ENCODE data around the gene PLCXD1.
"Not testable (repeated sequence)": the region's sequence is repeated elsewhere in the genome, so short reads cannot be mapped to it uniquely, and the experiment has no call there.

Gene PLCXD1

GRCh38 chrX:302975-303374, 21.8 kb downstream of the PLCXD1 start:
- H3K4me2 ChIP-seq (ENCODE audit: low read length) = no peak overlapping the region
- H3K4me3 ChIP-seq (ENCODE audit: low read depth, low read length) = no peak overlapping the region
- peak overlapping the region; percentile 52 for H3K9ac ChIP-seq (ENCODE audit: low read length)
- no peaks in the 10 kb centered on the region for H3K79me2 ChIP-seq (ENCODE audit: control insufficient read depth, insufficient read depth, low read length, poor library complexity)
- no peak for DNase-seq
- H3K27ac ChIP-seq (ENCODE audit: low read depth, low read length) = no peak overlapping the region
- H3K79me1 ChIP-seq (ENCODE audit: low read length) = no peaks in the 10 kb centered on the region
- no peak overlapping the region for H3K18ac ChIP-seq (ENCODE audit: low read length)
- H3K4ac ChIP-seq (ENCODE audit: low read depth, low read length) = no peak overlapping the region
- H3K23ac ChIP-seq (ENCODE audit: low read length) = no peak overlapping the region
- no peak overlapping the region for H2BK120ac ChIP-seq (ENCODE audit: insufficient read depth, low read length, poor library complexity)
- no peak overlapping the region for H4K12ac ChIP-seq (ENCODE audit: low read depth, low read length)
- H3K27me3 ChIP-seq (ENCODE audit: insufficient read depth, low read length) = no peaks in the 10 kb centered on the region
- H4K91ac ChIP-seq (ENCODE audit: low read depth, low read length) = no peak overlapping the region
- no peak overlapping the region for H2AFZ ChIP-seq (ENCODE audit: insufficient read depth, low read length, poor library complexity)
- no peak overlapping the region for H2AK5ac ChIP-seq (ENCODE audit: low read length)
- H4K8ac ChIP-seq (ENCODE audit: low read depth, low read length) = no peak overlapping the region
- no peaks in the 10 kb centered on the region for H3K4me1 ChIP-seq (ENCODE audit: control insufficient read depth in 1 of 2, insufficient read depth in 2 of 2, low read length in 2 of 2)
- peaks cover 63 to 66% of the 10 kb centered on the region in 2 experiments for H3K36me3 ChIP-seq (ENCODE audit: control insufficient read depth in 1 of 2, insufficient read depth in 2 of 2, low read length in 2 of 2)
- H3K9me3 ChIP-seq (ENCODE audit: insufficient read depth, low read depth, low read length) = peaks cover 3% of the 10 kb centered on the region
- H2BK12ac ChIP-seq (ENCODE audit: low read length) = no peak overlapping the region
- no CpG with 5 or more reads among the region's 19 CpGs for WGBS (ENCODE audit: extremely low coverage, insufficient coverage, insufficient read length)
- no peak overlapping the region for H2BK5ac ChIP-seq (ENCODE audit: low read depth, low read length, poor library complexity)
- no peak overlapping the region for H3K14ac ChIP-seq (ENCODE audit: low read length)

GRCh38 chrX:305781-306613, 24.8 kb downstream of the PLCXD1 start:
- not testable (repeated sequence) for H2AK5ac ChIP-seq (ENCODE audit: low read length); H3K23ac ChIP-seq (ENCODE audit: low read length); H3K9me3 ChIP-seq (ENCODE audit: insufficient read depth, low read depth, low read length); H4K12ac ChIP-seq (ENCODE audit: low read depth, low read length); H3K79me2 ChIP-seq (ENCODE audit: control insufficient read depth, insufficient read depth, low read length, poor library complexity); H3K4ac ChIP-seq (ENCODE audit: low read depth, low read length); H3K27ac ChIP-seq (ENCODE audit: low read depth, low read length); H2BK12ac ChIP-seq (ENCODE audit: low read length); H4K91ac ChIP-seq (ENCODE audit: low read depth, low read length); H2BK5ac ChIP-seq (ENCODE audit: low read depth, low read length, poor library complexity); H2BK120ac ChIP-seq (ENCODE audit: insufficient read depth, low read length, poor library complexity); H2AFZ ChIP-seq (ENCODE audit: insufficient read depth, low read length, poor library complexity); H3K4me2 ChIP-seq (ENCODE audit: low read length); H3K4me3 ChIP-seq (ENCODE audit: low read depth, low read length); H3K18ac ChIP-seq (ENCODE audit: low read length); H3K4me1 ChIP-seq (ENCODE audit: control insufficient read depth in 1 of 2, insufficient read depth in 2 of 2, low read length in 2 of 2); H3K27me3 ChIP-seq (ENCODE audit: insufficient read depth, low read length); H3K14ac ChIP-seq (ENCODE audit: low read length); H4K8ac ChIP-seq (ENCODE audit: low read depth, low read length); H3K79me1 ChIP-seq (ENCODE audit: low read length); H3K9ac ChIP-seq (ENCODE audit: low read length); DNase-seq
- no CpG with 5 or more reads among the region's 12 CpGs for WGBS (ENCODE audit: extremely low coverage, insufficient coverage, insufficient read length)
- H3K36me3 ChIP-seq (ENCODE audit: control insufficient read depth in 1 of 2, insufficient read depth in 2 of 2, low read length in 2 of 2) = peaks cover 50 to 63% of the 10 kb centered on the region in 2 experiments

- not testable (repeated sequence) for H3K4me1 ChIP-seq (ENCODE audit: control insufficient read depth in 1 of 2, insufficient read depth in 2 of 2, low read length in 2 of 2); H4K91ac ChIP-seq (ENCODE audit: low read depth, low read length); H2AK5ac ChIP-seq (ENCODE audit: low read length); H2AFZ ChIP-seq (ENCODE audit: insufficient read depth, low read length, poor library complexity); H4K12ac ChIP-seq (ENCODE audit: low read depth, low read length); H3K9me3 ChIP-seq (ENCODE audit: insufficient read depth, low read depth, low read length); H4K8ac ChIP-seq (ENCODE audit: low read depth, low read length); H3K27ac ChIP-seq (ENCODE audit: low read depth, low read length); H2BK120ac ChIP-seq (ENCODE audit: insufficient read depth, low read length, poor library complexity); H3K79me1 ChIP-seq (ENCODE audit: low read length); H3K79me2 ChIP-seq (ENCODE audit: control insufficient read depth, insufficient read depth, low read length, poor library complexity); H3K23ac ChIP-seq (ENCODE audit: low read length); H2BK5ac ChIP-seq (ENCODE audit: low read depth, low read length, poor library complexity); H3K18ac ChIP-seq (ENCODE audit: low read length); H3K4ac ChIP-seq (ENCODE audit: low read depth, low read length); H3K14ac ChIP-seq (ENCODE audit: low read length); H3K4me3 ChIP-seq (ENCODE audit: low read depth, low read length); DNase-seq; H2BK12ac ChIP-seq (ENCODE audit: low read length); H3K4me2 ChIP-seq (ENCODE audit: low read length); H3K9ac ChIP-seq (ENCODE audit: low read length); H3K27me3 ChIP-seq (ENCODE audit: insufficient read depth, low read length)
- peaks cover 50 to 64% of the 10 kb centered on the region in 2 experiments for H3K36me3 ChIP-seq (ENCODE audit: control insufficient read depth in 1 of 2, insufficient read depth in 2 of 2, low read length in 2 of 2)
- WGBS (ENCODE audit: extremely low coverage, insufficient coverage, insufficient read length) = no CpG with 5 or more reads among the region's 3 CpGs
Measured at GRCh38 chrX:306614-307251, 25.6 kb downstream of the PLCXD1 start.

- no CpG with 5 or more reads among the region's 58 CpGs for WGBS (ENCODE audit: extremely low coverage, insufficient coverage, insufficient read length)
Measured at GRCh38 chrX:307261-308111, 26.3 kb downstream of the PLCXD1 start.

More at GRCh38 chrX:307261-308111, 26.3 kb downstream of the PLCXD1 start:
- Histone ChIP-seq H3K27me3 (ENCODE audit: insufficient read depth, low read length) (no peaks in the 10 kb centered on the region), H4K91ac (ENCODE audit: low read depth, low read length) (no peak overlapping the region), H3K4me1 (ENCODE audit: control insufficient read depth in 1 of 2, insufficient read depth in 2 of 2, low read length in 2 of 2) (no peaks in the 10 kb centered on the region), H3K18ac (ENCODE audit: low read length) (peak overlapping the region; percentile 18), H3K9me3 (ENCODE audit: insufficient read depth, low read depth, low read length) (peaks cover 5% of the 10 kb centered on the region), H3K36me3 (ENCODE audit: control insufficient read depth in 1 of 2, insufficient read depth in 2 of 2, low read length in 2 of 2) (peaks cover 50 to 65% of the 10 kb centered on the region in 2 experiments), H3K79me1 (ENCODE audit: low read length) (no peaks in the 10 kb centered on the region), H3K4me3 (ENCODE audit: low read depth, low read length) (no peak overlapping the region), H3K4me2 (ENCODE audit: low read length) (no peak overlapping the region), H2BK12ac (ENCODE audit: low read length) (no peak overlapping the region), H2AK5ac (ENCODE audit: low read length) (no peak overlapping the region), H3K79me2 (ENCODE audit: control insufficient read depth, insufficient read depth, low read length, poor library complexity) (no peaks in the 10 kb centered on the region), H4K8ac (ENCODE audit: low read depth, low read length) (no peak overlapping the region), H2BK5ac (ENCODE audit: low read depth, low read length, poor library complexity) (no peak overlapping the region), H3K9ac (ENCODE audit: low read length) (no peak overlapping the region), H4K12ac (ENCODE audit: low read depth, low read length) (no peak overlapping the region), H3K14ac (ENCODE audit: low read length) (no peak overlapping the region), H2BK120ac (ENCODE audit: insufficient read depth, low read length, poor library complexity) (no peak overlapping the region), H3K23ac (ENCODE audit: low read length) (no peak overlapping the region), H2AFZ (ENCODE audit: insufficient read depth, low read length, poor library complexity) (no peak overlapping the region), H3K27ac (ENCODE audit: low read depth, low read length) (no peak overlapping the region), H3K4ac (ENCODE audit: low read depth, low read length) (no peak overlapping the region)
- DNase-seq = no peak
